Measurements from ENCODE around the gene ETFA.

Gene ETFA

GRCh38 chr15:76175442-76175841 lies 135.8 kb downstream of the ETFA start:
- DNase-seq (ENCODE audit: low read depth in 2 of 2) = no peak

GRCh38 chr15:76174654-76175053 lies 136.6 kb downstream of the ETFA start:
- DNase-seq (ENCODE audit: low read depth in 2 of 2) = no peak

- no peak for DNase-seq (ENCODE audit: low read depth in 2 of 2)
These were observed 137.9 kb downstream of the ETFA start for GRCh38 chr15:76173317-76173834.

- DNase-seq (ENCODE audit: low read depth in 2 of 2) = no peak
These were observed 138.5 kb downstream of the ETFA start for GRCh38 chr15:76172782-76173181.

- no peak for DNase-seq (ENCODE audit: low read depth in 2 of 2)
These were observed 141.1 kb downstream of the ETFA start for GRCh38 chr15:76169911-76170800.

GRCh38 chr15:76169018-76169417 lies 142.3 kb downstream of the ETFA start:
- no peak for DNase-seq (ENCODE audit: low read depth in 2 of 2)

GRCh38 chr15:76168237-76168984 lies 142.9 kb downstream of the ETFA start:
- DNase-seq (ENCODE audit: low read depth in 2 of 2) = no peak

GRCh38 chr15:76165951-76166350 lies 145.3 kb downstream of the ETFA start:
- no peak for DNase-seq (ENCODE audit: low read depth in 2 of 2)

Data from stimulated activated CD4-positive, alpha-beta T cell treated with anti-CD3 and anti-CD28 coated beads, Interleukin-12 subunit alpha, Interleukin-12 subunit beta, amount 100 ng/mL, for 24 hours (primary cell).